PC-3 (cell line): Measurements from ENCODE around the gene CROCC. TPM values are rescaled to one million over a fixed set of nuclear protein-coding genes. Genes with fewer than 3 reads are reported as not detected.
"Not testable (repeated sequence)": the region's sequence is repeated elsewhere in the genome, so short reads cannot be mapped to it uniquely, and the experiment has no call there.

Source experiments
- ATAC-seq: fragments of 200-7000 bp; cut with Tn5 transposase; 2 replicates; pipeline ENCODE4 v1.9.1; 2020; ENCODE audit warnings: mild to moderate bottlenecking, moderate library complexity
- BruUV-seq: library from RNA; stranded (reverse); fragments of 400-500 nt; replicated peaks from 2 replicates; lab custom pipeline; 2021; lab: Mats Ljungman, UMichigan
- CTCF ChIA-PET: fragments of 300-600 bp; sonication (Branson Sonifier 250); formaldehyde crosslinking; loops from one replicate; lab custom pipeline; 2022; ENCODE audit warnings: antibody characterized with exemption; lab: Charles Lee
- POLR2A ChIA-PET: fragments of 300-600 bp; sonication (Branson Sonifier 250); formaldehyde crosslinking; loops from one replicate; lab custom pipeline; 2022; ENCODE audit warnings: antibody characterized with exemption; ENCODE audit not compliant: unreplicated experiment; lab: Charles Lee
- DNase-seq: peaks from one replicate; pipeline ENCODE4 v3.0.0-alpha.2; 2015
- H2AFZ ChIP-seq: fragments of 300-600 bp; sonication (generic); 2 replicates; pipeline ENCODE4 v1.6.0; 2016; ENCODE audit warnings: antibody characterized with exemption, low read length
- H3F3A ChIP-seq: fragments of 300-600 bp; sonication (generic); one replicate; pipeline ENCODE4 v1.6.0; 2017; ENCODE audit warnings: antibody characterized with exemption, low read length, control low read depth, mild to moderate bottlenecking; ENCODE audit not compliant: unreplicated experiment
- H3K27ac ChIP-seq: fragments of 300-600 bp; sonication (generic); 2 replicates; pipeline ENCODE4 v1.5.1; 2016; ENCODE audit warnings: mild to moderate bottlenecking, low read length
- H3K27me3 ChIP-seq: fragments of 300-600 bp; sonication (generic); 2 replicates; pipeline ENCODE4 v1.6.1; 2016; ENCODE audit warnings: low read length, mixed read lengths
- H3K36me3 ChIP-seq: fragments of 300-600 bp; sonication (generic); 2 replicates; pipeline ENCODE4 v1.6.1; 2016; ENCODE audit warnings: low read depth, mixed run types, low read length, mixed read lengths
- H3K4me1 ChIP-seq: fragments of 300-600 bp; sonication (generic); 2 replicates; pipeline ENCODE4 v1.5.1; 2016; ENCODE audit warnings: low read length; ENCODE audit not compliant: insufficient read depth
- H3K4me2 ChIP-seq: fragments of 300-600 bp; sonication (generic); 2 replicates; pipeline ENCODE4 v1.6.0; 2016; ENCODE audit warnings: low read length
- H3K4me3 ChIP-seq: fragments of 300-600 bp; sonication (generic); 2 replicates; pipeline ENCODE4 v1.5.1; 2016; ENCODE audit warnings: mild to moderate bottlenecking, low read length, mixed read lengths
- H3K79me2 ChIP-seq: fragments of 300-600 bp; sonication (generic); 2 replicates; pipeline ENCODE4 v1.6.1; 2017; ENCODE audit warnings: low read length, mixed read lengths
- H3K9ac ChIP-seq: fragments of 300-600 bp; sonication (generic); 2 replicates; pipeline ENCODE4 v1.6.0; 2016; ENCODE audit warnings: mild to moderate bottlenecking, low read length
- H3K9me2 ChIP-seq: fragments of 300-600 bp; sonication (generic); replicated peaks from 2 replicates; pipeline ENCODE4 v1.6.1; 2016; ENCODE audit warnings: mixed run types, low read length, mixed read lengths
- H3K9me3 ChIP-seq: fragments of 300-600 bp; sonication (generic); 2 replicates; pipeline ENCODE4 v1.6.1; 2016; ENCODE audit warnings: low read length, mixed read lengths
- H4K20me1 ChIP-seq: fragments of 300-600 bp; sonication (generic); 2 replicates; pipeline ENCODE4 v1.6.1; 2016; ENCODE audit warnings: low read length, mixed read lengths
- CTCF ChIP-seq: fragments of 300-600 bp; sonication (generic); conservative IDR thresholded peaks from 2 replicates; pipeline ENCODE4 v1.5.1; 2017; ENCODE audit warnings: antibody characterized with exemption, low read depth, mild to moderate bottlenecking, low read length
- EZH2 ChIP-seq: fragments of 300-600 bp; sonication (generic); IDR thresholded peaks from one replicate; pipeline ENCODE4 v1.6.1; 2017; ENCODE audit warnings: antibody characterized with exemption, mild to moderate bottlenecking, low read length; ENCODE audit not compliant: unreplicated experiment
- EZH2phosphoT487 ChIP-seq: fragments of 300-600 bp; sonication (generic); IDR thresholded peaks from 2 replicates; pipeline ENCODE4 v1.6.1; 2018; ENCODE audit warnings: mild to moderate bottlenecking, antibody characterized with exemption, low read length, borderline replicate concordance
- intact Hi-C: fragments of 100-400 bp; cut with micrococcal nuclease; formaldehyde crosslinking; loops from 2 replicates; pipeline ENCODE4 v1.9.0; 2023
- total RNA-seq: library from RNA; depleted of rRNA; stranded (reverse); fragments of >200 nt; gene quantifications from 2 replicates; pipeline ENCODE4 v1.2.3, GENCODE V29; 2014

CROCC gene
- total RNA-seq, 1 experiment from 2014 or later, result 24.6 TPM

- Histone ChIP-seq H3K27ac (no peak overlapping the region), H3K79me2 (no peaks in the 10 kb centered on the region), H3F3A (peaks cover 12% of the 10 kb centered on the region), H3K36me3 (no peaks in the 10 kb centered on the region), H3K9me2 (no peaks in the 10 kb centered on the region), H2AFZ (no peak overlapping the region), H3K4me3 (no peak overlapping the region), H3K4me1 (peaks cover 16% of the 10 kb centered on the region; the same call in 1 of the 2 replicates), H4K20me1 (no peaks in the 10 kb centered on the region), H3K9ac (no peak overlapping the region), H3K27me3 (no peaks in the 10 kb centered on the region), H3K9me3 (no peaks in the 10 kb centered on the region), H3K4me2 (no peak overlapping the region)
- BruUV-seq, result no TSS peak
- no peak for TF ChIP-seq EZH2
- no peak for TF ChIP-seq EZH2phosphoT487
- TF ChIP-seq CTCF, result no peak
- ChIA-PET POLR2A (no interaction called here), CTCF (no interaction called here)
- ATAC-seq, result no peak
- intact Hi-C loops, result no loop called here
- DNase-seq, result no peak
These were observed 14.9 kb upstream of the CROCC start for GRCh38 chr1:16906873-16907272.

DNA sequence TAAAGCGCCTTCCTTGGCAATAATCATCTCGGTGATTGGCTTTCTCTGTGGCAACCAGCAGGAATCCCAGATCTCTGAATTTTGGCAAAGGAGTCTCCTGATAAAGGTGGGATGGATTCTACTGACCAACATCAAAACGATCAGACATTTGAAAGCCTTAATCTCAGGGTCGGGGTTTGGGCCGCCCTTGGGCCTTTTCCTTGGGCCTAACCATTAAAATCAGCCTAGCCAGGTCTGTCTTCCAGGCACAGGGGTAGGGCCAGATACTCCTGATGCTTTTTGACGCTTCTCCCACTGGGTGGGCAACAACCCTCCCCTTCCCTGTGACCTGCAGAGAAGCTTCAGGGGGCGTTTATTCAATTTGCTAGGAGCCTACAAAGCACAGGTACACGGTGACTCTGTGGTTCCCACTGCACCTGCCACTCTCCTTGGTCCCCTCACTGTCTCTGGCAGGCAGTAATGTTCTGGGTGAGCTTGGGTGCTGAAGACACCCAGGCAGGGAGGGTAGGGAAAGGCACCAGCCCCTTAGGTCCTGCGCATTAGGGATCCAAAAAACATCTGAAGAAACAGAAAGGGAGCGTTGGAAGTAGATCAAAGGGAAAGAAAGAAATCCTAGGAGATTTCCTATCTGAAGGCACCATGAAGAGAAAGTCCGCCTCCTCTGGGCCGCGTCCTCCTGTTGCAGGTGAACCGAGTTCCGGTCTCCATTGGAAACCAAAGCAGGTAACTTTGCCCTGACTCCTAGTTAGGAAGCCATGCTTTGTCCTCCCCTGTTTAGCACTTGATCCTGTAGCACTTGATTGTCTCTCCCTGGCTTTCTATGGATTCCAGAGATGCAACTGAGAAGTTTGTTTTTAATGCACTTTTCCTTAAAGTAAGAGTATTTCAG is 13.6 kb upstream of the CROCC start:
- Histone ChIP-seq H2AFZ (no peak overlapping the region), H3K9me3 (no peaks in the 10 kb centered on the region), H3K36me3 (no peaks in the 10 kb centered on the region), H3K27me3 (no peaks in the 10 kb centered on the region), H3K27ac (no peak overlapping the region), H3F3A (peaks cover 12% of the 10 kb centered on the region), H3K4me1 (peaks cover 14% of the 10 kb centered on the region; the same call in 1 of the 2 replicates), H3K9ac (no peak overlapping the region), H4K20me1 (no peaks in the 10 kb centered on the region), H3K9me2 (no peaks in the 10 kb centered on the region), H3K4me3 (no peak overlapping the region), H3K79me2 (no peaks in the 10 kb centered on the region), H3K4me2 (no peak overlapping the region)
- ChIA-PET CTCF (no interaction called here), POLR2A (no interaction called here)
- ATAC-seq, result no peak
- TF ChIP-seq EZH2phosphoT487, result no peak
- no peak for TF ChIP-seq EZH2
- TF ChIP-seq CTCF, result no peak
- BruUV-seq, result no TSS peak
- no peak for DNase-seq
- intact Hi-C loops, result no loop called here

DNA sequence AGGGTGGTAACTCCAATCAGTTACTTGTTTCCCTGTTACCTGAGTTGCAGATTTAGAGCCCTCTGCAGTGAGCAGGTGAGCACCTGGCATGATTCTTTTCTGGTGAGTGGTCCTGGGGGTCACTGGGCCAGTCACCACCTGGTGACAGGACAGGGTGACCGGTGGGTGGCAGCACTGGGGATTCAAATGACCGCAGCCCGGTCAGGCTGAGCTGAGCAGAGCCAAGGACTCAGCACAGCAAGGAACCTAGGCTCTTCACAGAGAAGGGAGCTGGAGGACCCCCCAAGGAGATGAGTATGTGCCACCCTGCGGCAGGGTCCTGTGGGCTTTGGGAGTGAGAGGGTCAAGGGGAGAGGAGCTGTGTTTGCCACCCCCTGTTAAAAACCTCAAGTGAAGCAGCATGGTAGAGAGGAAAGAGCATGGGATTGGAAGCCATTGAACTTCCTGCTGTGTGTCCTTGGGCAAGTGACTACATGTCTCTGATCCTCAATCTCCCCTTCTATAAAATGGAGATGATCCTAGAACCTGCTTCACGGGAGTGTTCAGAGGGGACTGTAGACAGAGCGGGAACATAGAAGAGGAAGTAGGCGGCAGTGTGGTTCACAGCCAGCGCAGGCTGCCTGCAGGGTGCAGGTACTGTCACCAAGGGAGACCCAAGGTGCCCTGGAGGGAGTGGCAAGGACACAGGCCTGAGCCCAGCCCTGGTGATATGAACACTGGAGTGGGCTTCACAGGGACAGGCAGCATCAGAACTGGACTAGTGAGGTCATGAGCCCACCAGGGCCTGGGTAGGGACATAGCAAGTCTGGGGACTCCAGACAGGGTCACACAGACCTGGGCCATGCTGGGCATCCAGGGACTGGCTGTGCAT is 9.6 kb upstream of the CROCC start:
- H4K20me1 ChIP-seq, intact Hi-C loops, H3K27ac ChIP-seq, H3K9ac ChIP-seq, H3K9me3 ChIP-seq, CTCF ChIA-PET, H2AFZ ChIP-seq, H3F3A ChIP-seq, H3K4me1 ChIP-seq, H3K27me3 ChIP-seq, H3K36me3 ChIP-seq, H3K4me3 ChIP-seq, H3K4me2 ChIP-seq, POLR2A ChIA-PET, H3K79me2 ChIP-seq, DNase-seq, BruUV-seq, ATAC-seq, H3K9me2 ChIP-seq: not testable (repeated sequence)

DNA sequence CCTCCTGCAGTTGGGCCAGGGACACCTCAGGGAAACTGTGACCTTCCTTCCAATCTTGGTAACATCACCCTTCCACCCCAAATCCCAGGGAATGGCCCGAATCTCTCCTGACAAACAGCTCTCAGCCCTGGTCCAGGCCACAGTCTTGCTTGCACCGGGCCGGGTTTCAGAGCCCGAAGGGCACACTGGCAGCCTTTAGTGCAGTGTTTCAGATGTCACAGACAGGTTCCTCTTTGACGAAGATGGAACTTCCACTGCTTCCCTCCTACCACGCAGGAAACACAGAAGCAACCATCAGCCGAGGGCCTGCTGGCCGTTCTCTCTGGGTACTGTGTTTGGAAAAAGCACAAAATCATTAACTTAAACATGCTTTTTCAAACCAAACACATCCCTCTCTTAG is 9.0 kb upstream of the CROCC start:
- H3K27me3 ChIP-seq, H3K9ac ChIP-seq, H3K36me3 ChIP-seq, H3F3A ChIP-seq, CTCF ChIA-PET, H3K4me3 ChIP-seq, H4K20me1 ChIP-seq, DNase-seq, H3K79me2 ChIP-seq, H3K27ac ChIP-seq, H3K9me3 ChIP-seq, H3K9me2 ChIP-seq, BruUV-seq, POLR2A ChIA-PET, H3K4me1 ChIP-seq, intact Hi-C loops, H3K4me2 ChIP-seq, ATAC-seq, H2AFZ ChIP-seq: not testable (repeated sequence)
